ENCODE data around the gene HPS4.

DNA sequence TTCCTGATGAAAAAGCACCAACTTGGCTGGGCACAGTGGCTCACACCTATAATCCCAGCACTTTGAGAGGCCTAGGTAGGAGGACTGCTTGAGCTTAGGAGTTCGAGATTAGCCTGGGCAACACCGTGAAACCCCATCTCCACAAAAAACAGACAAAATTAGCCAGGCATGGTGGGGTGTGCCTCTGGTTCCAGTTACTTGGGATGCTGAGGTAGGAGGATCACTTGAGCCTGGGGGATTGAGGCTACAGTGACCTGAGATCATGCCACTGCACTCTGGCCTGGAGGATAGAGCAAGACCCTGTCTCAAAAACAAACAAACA lies 3.0 kb downstream of the HPS4 start:
- no peak for TF ChIP-seq POLR2A (IDR thresholded peaks at IDR 0.05)
- no peak for TF ChIP-seq CTCF (IDR thresholded peaks at IDR 0.05)
- no peak for TF ChIP-seq POLR2AphosphoS5 (IDR thresholded peaks at IDR 0.05; ENCODE audit: insufficient read depth in 1 of 2, low read depth in 1 of 2)
